ENCODE results near the gene GORAB.

GORAB gene, protein sequence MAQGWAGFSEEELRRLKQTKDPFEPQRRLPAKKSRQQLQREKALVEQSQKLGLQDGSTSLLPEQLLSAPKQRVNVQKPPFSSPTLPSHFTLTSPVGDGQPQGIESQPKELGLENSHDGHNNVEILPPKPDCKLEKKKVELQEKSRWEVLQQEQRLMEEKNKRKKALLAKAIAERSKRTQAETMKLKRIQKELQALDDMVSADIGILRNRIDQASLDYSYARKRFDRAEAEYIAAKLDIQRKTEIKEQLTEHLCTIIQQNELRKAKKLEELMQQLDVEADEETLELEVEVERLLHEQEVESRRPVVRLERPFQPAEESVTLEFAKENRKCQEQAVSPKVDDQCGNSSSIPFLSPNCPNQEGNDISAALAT

DNA sequence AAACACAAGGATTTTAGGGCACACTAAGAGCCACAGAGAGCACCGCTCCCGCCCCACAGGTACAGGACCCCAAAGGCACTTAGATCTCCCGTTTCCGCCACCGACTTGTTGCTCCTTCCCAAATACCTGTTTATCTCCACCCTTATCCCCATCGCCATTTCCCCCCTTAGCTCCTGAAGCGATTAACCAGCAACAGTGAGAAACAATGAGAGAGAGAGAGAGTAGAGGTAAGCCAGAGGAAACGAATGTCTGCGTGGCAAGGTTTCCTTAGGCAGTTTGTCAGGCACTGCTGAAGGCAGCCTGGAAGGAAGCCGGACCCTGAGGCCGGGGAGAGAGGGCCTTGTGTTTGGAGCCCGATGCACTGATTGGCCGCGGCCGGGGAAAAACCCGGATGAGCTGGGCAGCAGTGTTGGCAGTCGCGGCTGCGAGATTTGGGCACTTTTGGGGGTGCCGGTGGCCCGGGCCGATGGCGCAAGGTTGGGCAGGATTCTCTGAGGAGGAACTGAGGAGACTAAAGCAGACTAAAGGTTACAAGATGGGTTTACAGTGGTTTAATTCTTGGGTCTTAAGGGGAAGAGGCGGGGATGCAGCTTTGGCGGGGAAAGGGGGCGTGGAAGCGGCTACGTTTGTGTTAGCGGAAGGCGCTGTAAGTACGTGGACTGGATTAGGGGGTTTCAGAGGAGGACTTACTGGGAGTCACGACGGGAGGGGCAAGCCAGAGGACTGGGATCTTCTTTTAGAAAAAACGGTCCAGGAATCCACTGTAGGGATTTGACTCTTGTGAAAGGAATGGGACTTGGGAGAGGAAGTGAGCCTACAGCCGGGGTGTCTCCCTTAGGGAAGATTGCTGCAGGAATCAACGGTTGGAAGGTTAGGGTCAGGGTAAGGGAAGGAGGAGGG, at the start of gene GORAB:
Gene GORAB, plus strand, starts transcription at position 409 of the 900 bp plus-strand sequence. Its CDS starts 58 bp downstream, at position 467.
- peak; percentile 94 for DNase-seq

DNA sequence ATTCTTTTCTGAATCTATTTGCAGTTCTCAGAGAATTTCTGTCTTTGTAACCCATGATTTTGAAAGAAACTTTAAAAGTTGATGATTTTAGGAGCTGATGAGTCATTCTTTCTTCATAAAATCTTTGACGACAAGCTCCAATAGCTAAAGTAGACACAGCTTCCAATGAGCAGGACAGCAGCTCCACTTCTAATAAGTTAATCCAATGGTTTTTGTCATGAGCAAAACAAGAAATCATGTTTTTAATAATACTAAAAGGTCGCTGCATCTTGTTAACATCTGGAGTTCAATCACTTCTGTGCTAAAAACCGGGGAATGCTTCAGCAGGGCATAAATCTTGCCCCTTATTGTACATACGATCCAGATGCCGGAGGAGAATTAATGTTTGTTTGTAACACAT, 48.9 kb upstream of the GORAB start:
- DNase-seq: no peak

DNA sequence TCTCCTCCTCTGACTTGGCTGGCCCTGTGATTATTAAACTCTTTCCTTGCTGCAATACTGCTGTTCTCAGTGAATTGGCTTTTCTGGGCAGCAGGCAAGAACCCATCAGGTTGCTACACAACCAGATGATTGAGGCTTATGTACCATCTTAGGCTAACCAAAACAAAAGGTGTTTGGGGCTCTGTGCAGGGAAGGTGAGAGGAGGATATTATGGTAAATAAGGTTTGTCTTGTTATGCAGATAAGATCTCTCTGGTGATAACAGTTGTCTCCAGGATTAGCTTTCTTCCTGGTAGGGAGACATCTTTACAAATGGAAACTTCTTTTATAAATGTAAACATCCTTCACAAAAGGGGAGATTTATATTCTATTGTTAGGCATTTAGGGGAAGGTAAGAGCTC, 44.5 kb upstream of the GORAB start:
- DNase-seq: no peak

DNA sequence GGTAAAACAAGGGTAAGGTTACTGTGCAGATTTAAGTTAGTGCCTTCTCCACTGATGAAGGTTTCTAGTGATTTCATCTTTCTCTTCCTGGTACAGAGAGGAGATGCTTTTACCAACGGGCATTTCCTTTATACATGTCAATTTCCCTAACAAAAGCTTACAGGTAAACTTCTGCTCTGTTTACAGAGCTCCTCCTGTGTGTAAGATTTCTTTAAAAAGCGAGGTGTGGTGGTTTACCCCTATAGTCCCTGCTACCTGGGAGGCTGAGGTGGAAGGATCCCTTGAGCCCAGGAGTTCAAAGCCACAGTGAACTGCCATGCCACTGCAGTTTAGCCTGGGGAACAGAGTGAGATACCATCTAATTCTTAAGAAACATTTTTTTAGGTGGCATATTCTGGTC, 40.7 kb upstream of the GORAB start:
- no peak for DNase-seq

DNA sequence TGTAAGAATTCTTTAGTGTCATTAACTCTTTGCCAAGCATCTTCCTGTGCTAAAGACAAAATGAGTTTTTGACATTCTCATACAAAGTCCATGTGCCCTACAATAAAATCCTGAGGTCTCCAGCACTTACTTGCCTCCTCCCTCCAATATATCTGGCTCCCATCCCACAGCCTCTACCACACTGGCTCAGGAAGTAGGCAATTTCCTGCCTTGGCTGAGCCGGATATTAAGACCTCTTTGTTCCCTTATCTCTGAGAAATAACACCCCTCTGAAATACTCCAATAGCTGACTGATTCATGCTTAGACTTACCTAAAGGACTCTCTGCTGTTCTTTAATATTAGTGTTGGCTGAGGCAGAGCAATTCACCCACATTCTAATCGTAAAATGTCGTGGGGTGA, 37.6 kb upstream of the GORAB start:
- DNase-seq: no peak

DNA sequence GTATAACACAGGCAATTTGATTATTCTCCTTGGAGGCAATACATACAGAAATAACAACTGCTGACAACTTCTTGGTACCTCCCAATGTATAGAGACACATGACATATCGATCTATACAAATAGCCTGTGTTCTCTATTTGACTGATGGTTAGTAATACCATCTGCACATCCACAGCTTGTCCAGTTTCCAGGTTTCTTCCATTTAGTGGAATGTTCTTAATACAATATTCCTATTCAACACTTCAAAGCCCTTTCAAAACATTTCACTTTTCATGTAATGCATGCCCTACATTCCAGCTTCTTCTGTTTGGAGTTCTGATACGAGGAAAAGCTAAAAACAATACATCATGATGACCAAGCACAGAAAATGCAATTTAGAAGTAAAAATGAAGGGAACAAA, 37.0 kb upstream of the GORAB start:
- DNase-seq: no peak

DNA sequence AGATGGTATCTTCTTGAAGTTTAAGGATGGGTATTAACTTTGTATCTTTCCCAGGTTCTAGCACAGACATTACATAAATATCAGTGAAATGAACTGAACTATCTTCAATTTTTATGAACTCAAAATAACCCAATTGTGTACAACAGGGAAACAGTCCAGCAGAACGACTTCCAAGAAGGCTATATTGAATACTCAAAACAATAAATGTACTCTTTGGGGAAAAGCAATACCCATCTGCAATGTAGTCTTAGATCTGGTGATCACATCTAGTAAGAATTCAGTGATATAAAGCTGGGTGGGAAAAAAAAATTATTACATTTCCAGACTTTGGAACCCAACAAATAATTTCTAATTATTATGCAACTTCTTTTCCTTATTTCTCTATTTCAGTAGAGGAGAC, 33.1 kb upstream of the GORAB start:
- no peak for DNase-seq

DNA sequence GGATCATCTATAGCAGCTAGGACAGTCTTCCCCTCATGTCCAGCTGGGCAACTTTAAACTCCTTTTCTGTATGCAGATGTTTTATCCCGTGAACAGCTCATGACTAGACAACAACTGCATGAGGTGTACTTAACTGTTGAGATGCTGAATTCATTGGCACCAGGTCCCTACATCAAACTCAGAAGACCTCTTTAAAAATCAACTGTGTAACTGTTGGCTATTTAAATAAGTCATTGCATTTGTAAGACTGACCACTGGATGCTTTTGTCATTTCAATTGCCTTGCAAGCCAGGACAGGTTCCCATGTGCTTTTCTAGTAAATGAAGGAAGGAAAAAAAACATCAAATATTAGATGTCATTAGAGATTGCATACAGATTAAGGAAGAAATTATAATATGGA, 28.3 kb upstream of the GORAB start:
- DNase-seq: no peak

DNA sequence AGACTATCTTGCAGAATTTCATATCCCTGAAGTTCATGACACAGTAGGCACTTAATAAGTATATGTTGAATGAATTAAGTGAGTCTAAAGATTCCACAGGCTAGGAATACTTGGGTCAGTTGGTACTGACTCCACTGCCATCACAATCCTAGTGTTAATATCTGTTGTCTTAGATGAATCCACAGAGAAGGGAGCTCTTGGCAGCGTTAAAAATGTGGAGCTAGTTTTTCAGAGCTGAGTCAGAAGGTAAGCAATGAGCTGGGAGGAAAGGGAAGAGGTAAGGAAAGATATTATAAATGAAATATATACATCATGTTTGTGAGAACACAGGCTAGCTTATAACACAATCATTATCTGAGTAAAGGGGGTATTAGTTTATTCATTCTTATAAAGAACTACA, 21.8 kb upstream of the GORAB start:
- DNase-seq: no peak

DNA sequence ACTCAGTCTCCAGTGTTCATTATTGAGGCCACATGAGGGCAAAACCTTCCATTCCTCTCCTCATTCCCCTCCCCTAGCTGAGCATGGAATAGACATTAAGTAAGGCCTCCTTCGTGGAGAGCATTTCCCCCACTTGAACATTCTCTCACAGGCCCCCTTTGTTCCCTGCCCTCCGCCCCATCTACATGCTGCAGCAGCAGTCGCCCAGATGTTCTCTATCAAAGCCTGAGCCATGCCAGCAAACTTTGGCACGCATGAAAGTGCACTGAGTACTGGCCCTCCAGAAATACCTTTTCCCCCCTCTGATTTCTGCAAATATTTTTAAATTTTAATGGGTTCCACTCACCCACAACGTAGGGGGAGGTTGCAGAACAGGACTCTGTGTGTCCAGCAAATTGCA, 20.9 kb upstream of the GORAB start:
- no peak for DNase-seq

DNA sequence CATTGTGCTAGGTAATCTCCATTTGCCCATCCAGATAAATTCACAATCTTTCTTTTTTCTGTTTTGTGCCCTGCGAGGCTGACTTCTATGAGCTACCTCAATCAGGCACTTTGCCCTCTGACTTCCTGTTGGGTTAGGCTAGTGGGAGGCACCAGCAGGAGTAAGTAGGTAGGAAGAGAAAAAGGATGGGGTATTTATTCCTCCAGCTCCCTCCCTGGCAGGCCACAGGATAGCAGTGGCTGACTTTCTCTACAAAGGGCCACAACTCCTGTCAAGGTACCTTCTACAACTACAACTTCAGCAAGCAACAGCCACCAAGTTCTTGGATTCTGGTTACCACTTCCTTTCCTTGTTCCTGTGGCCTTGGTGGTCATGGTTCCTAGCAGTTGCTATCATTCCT, 18.8 kb upstream of the GORAB start:
- no peak for DNase-seq

DNA sequence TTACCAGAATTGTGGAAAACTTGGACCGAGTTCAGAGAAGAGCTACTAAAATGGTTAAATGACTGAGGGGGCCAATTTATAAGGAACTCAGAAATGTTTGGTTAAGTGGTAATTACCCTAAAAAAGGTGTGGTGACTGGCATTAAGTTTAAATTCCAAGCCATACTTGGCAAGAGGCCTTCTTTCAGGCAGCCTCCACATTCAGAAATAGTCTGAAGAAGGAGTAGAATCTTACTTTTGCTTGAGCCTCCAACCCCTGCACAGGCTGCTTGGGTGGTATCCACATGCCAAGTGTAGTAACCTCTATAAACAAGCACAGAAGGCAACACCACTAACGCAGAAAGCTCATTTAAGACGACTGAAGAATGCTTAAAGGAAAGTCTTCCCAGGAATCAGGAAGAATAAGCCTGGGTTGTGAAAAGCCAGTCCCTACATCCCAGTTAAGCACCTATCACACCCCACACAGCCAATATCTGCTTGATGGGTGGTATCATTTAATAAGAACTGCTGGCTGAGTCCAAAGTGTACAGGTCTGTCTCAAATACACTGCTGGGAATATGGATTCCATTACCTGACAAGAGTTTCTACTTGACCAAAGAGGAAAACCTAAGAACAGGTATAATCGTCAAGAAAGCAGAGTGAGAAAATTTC, 13.7 kb upstream of the GORAB start:
- no peak for DNase-seq

DNA sequence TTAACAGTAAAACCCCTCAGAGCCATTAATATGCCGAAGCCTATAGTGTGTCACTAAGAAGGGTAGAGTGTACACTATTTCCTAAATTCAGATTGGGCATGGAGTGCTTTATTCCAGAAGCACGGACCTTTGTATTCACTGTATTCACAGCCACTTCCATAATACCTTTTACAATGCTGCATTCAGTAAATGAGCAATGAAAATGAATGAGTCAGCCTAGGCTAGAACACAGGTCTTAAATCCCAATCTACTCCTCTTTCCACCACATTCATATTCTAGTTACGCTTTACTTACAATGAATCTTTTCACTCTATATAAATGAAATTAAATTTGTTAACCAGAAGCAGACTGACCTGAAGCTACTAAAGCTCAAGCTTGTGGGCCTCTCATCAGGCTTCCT, 13.0 kb upstream of the GORAB start:
- no peak for DNase-seq

DNA sequence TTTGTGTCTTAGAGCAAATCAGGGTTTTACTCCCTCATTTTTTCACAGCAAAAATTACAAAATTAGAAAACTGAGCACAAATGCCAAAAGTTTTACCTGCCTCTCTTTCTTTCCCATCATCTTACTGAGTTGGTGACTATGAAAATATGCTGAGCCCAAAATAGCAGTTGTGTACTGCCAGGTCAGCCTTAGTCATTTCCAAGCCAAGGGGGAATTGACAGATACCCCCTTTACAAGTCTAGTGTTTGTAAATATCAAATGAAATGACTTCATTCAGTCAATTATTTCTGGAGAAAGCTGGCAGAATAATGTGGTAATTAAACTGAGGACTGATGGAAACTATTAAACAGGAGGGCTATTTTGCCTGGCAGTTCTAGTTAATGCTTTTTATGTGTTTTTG, 11.4 kb upstream of the GORAB start:
- no peak for DNase-seq

DNA sequence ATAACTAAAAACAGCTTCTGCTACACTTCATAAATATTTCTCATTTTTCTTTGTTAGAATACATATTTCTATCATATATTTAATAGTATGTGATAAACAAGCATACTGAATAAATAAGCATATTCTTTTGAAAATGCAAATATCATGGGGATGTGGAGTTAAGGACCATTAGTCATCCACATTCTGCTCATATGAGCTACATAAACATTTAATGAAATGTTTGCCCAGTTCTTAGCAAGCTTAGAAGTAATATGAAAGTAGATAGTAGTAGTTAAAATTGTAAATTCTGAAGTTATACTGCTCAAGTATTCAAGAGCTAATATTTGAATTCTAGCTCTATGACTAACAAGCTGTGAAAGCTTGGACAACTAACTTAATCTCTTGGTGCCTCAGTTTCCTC, 10.1 kb upstream of the GORAB start:
- DNase-seq: no peak

DNA sequence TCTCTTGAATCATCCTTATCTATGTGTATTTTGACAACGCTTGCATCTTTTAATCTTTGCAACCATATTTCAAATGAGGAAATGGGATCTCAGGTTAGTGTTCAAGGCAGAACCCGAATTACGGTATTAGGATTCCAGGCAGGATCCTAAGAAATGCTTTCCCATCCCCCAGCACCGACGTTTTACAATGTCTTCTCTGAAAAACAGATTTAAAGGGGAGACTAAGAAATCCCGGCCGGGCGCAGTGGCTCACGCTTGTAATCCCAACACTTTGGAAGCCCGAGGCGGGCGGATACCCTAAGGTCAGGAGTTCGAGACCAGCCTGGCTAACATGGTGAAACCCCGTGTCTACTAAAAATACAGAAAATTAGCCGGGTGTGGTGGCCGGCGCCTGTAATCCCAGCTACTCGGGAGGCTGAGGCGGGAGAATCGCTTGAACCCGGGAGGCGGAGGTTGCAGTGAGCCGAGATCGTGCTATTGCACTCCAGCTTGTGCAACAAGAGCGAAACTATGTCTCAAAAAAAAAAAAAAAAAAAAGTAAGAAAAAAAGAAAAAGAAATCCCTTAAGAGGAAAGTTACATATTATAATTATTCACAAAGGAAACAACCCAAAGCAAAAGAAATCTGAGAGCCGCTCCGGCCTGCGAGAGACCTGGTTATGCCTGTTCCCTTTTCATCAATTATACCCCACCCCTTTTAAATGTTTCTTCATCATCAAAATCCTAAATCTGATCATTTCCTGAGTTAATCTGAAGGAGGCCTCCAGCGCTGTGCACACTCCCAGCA, 801 bp upstream of the GORAB start:
- DNase-seq: peak; percentile 35

DNA sequence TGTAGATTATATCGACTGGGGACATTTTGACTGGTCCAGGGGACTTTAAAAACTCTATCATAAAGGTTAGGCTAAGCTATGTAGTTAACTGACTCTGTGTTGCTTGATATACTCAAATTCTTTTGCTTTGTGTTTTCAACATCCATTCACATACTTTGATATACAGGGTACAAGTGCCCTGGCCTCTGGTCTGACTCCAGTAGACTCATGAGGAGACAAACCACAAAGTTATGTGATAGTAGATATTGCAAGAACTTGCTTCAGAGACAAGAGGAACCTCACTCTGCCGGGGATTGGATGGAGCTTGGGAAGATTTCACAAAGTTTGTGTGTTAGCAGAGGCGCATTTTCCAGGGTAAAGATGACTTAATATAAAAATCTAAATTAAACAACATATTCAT, 1.3 kb downstream of the GORAB start:
- DNase-seq: peak; percentile 70

DNA sequence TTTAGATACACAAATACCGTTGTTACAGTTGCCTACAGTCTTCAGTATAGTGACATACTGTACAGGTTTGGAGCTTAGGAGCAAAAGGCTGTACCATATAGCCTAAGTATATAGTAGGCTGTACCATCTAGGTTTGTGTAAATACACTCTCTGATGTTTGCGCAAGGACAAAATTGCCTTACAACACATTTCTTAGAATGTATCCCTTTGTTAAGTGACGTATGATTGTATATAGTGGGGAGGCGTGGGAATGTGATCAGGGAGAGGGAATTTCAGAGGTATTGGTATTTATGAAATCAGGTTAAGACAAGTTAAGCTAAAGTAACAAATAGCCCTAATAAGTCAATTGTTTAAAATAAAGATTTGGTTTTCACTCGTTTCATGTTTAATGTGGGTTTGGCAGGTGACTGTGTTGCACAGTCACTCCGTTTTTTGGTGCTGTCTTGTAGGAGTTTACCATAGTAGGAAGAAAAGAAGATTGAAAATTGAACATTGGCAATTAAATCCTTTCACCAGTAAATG, 2.7 kb downstream of the GORAB start:
- no peak for DNase-seq

DNA sequence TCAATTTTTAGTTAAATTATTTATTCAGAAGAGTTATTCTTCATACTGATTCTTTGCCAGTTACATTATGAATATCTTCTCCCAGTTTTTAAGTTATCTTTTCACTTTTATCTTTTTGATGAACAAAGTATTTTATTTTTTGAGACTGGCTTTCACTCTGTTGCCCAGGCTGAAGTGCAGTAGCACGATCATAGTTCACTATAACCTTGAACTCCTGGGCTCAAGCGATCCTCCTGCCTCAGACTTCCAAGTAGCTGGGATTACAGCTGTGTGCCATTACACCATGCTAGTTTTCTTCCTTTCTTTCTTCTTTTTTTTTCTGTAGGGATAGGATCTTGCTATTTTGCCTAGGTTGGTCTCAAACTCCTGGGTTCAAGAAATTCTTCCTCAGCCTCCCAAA, 3.5 kb downstream of the GORAB start:
- no peak for DNase-seq

DNA sequence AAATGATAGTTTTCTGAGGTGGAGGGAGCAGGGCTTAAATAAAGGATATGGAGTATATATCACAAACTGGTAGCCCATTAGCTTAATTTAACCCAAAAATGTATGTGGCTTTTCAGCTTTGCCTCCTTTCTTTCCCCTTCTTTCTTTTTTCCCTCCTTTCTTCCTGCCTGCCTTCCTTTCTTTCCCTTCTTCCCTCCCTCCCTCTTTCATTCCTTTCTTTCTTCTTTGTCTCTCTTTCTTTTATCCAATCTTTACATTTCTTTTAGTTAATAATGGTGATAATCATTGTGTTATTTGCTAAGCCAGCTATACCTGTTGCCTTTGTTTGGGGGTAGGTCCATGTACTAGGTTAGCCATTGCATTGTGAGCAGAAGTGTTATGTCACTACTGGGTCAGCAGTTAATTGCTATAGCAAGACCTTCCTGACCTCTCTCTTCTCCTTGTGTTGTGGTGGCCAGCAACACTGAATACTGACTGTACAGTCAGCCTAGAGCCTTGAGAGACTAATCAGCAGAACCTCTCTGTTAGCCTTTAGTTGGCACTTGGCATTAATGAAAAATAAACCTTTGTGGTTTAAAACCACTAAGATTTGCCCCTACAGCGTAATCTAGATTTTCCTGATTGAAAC, 5.1 kb downstream of the GORAB start:
- DNase-seq: peak; percentile 40

DNA sequence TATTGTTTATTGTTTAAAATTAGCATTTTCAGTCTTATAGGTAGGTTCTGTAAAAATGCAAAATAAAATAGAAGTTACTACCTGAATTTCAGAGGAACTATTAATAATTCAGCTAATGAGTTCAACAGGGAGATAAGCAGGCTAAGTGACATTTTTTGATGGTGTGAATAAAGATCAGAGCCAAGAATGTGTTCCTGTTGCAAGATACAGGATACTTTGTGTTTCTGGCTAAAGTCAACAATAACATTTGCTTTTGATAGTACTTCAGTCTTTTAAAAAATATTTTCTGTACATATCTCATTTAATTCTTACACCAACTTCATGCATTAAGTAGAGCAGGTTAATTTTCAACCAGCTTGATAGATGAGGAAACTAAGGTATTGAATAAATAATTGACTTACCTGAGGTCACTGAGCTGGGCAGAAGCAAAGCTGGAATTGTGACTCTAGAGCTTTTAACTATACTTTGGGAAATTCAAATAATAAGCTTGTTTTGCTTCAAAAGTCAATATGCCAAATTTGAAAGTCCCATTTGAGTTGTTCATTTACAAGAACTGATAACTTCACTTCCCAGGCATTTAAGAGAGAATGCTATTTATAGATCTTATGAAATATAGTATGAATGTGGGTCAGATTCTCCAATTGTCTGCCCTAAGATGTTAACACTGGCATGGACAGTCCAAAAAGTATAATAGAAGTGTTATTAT, 6.0 kb downstream of the GORAB start:
- DNase-seq: peak; percentile 58

DNA sequence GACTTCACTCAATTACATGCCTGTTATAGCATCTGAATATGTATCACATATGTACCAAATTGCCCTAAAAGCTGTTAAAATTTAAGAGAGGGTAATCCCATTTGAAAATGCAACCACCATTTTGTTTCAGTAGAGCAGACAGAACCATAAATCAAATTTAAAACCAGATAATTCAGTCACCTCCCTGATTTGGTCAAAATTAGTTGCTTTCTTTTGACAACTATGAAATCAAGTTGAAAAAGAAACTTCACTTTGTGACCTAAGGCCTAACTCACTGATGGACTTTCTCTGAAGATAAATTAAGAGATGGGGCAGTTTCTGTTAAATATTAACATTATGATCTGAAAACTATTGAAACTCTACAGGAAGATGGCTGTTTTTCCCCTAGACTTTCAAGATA, 6.7 kb downstream of the GORAB start:
- no peak for DNase-seq

All from suppressor macrophage treated with lipopolysaccharide for 4 hours (primary cell).